Epithelial cell of esophagus (primary cell): Measurements from ENCODE around the gene GSK3A.

Experiments used
- DNase-seq: peaks from one replicate; pipeline ENCODE4 v3.0.0; 2010; ENCODE audit warnings: low read depth
- H3K4me3 ChIP-seq: 2 replicates; pipeline ENCODE4 v1.5.1; 2011; ENCODE audit warnings: mild to moderate bottlenecking, low read length, control low read depth
- CTCF ChIP-seq: IDR thresholded peaks from 2 replicates; pipeline ENCODE4 v1.5.1; 2011; ENCODE audit warnings: low read depth, mild to moderate bottlenecking, low read length, control low read depth, inconsistent platforms; ENCODE audit not compliant: insufficient read depth; ENCODE audit errors: missing control alignments

Gene GSK3A

GRCh38 chr19:42254089-42254849 is 11.9 kb upstream of the GSK3A start:
- TF ChIP-seq CTCF = no peak
- peak; percentile 52 for DNase-seq
- peak overlapping the region; percentile 94 for H3K4me3 ChIP-seq

- peak overlapping the region; percentile 94 for H3K4me3 ChIP-seq
- peak; percentile 55 for DNase-seq
- no peak for TF ChIP-seq CTCF
These were observed 11.1 kb upstream of the GSK3A start for GRCh38 chr19:42253245-42254088.

GRCh38 chr19:42252365-42253244 is 10.2 kb upstream of the GSK3A start:
- peak; percentile 59 for DNase-seq
- peak overlapping the region; percentile 68 for H3K4me3 ChIP-seq
- no peak for TF ChIP-seq CTCF

GRCh38 chr19:42251572-42252358 is 9.4 kb upstream of the GSK3A start:
- no peak for TF ChIP-seq CTCF
- peak overlapping the region; percentile 68 for H3K4me3 ChIP-seq
- DNase-seq = peak; percentile 34

- DNase-seq = peak; percentile 39
- TF ChIP-seq CTCF = no peak
- peak overlapping the region; percentile 68 for H3K4me3 ChIP-seq
These were observed 8.5 kb upstream of the GSK3A start for GRCh38 chr19:42250666-42251531.
